SU-DHL-6 (cell line): ENCODE measurements around the gene RNF40.

Experiments
- CTCF ChIP-seq: fragments of 200-600 bp; sonication (generic); IDR thresholded peaks from one replicate; pipeline ENCODE4 v1.5.1; 2017; ENCODE audit warnings: antibody characterized with exemption, mild to moderate bottlenecking, low read length, moderate library complexity; ENCODE audit not compliant: insufficient read depth, poor library complexity, severe bottlenecking
- EZH2phosphoT487 ChIP-seq: fragments of 200-600 bp; sonication (generic), shearing (Covaris generic); conservative IDR thresholded peaks from 2 replicates; pipeline ENCODE4 v1.6.1; 2018; ENCODE audit warnings: mild to moderate bottlenecking, antibody characterized with exemption, low read length, moderate library complexity, mixed read lengths

DNA sequence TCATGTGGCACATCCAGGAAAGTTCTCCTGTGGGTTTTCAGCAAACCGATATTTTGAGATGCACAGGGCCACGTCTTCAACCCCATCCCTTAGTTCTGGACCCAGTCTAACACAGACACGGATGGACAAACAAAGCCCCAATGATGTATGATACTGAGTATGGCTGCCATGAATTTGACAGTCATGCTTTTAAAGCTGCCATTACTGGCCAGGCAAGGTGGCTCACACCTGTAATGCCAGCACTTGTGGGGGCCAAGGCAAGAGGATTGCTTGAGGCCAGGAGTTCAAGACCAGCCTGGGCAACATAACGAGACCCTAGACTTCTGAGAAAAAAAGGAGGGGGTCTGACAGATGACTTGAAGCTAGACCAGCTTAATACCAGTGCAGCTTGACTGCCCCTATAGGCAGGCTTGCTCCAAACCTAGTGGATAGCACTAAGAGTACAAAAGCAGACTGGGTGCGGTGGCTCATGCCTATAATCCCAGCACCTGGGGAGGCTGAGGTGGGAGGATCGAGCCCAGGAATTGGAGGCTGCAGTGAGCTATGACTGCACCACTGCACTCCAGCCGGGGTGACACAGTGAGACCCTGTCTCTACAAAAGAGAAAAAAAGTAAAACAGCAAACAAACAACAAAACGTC lies 35.7 kb downstream of the RNF40 start:
- TF ChIP-seq CTCF = no peak
- TF ChIP-seq EZH2phosphoT487 = no peak
